IMR-90 (cell line): ENCODE results near the gene DICER1. TPM values are rescaled to one million over a fixed set of nuclear protein-coding genes. Genes with fewer than 3 reads are reported as not detected.

Source experiments
- ATAC-seq: fragments of 200-7000 bp; cut with Tn5 transposase; 2 replicates; pipeline ENCODE4 v1.9.1; 2020; ENCODE audit warnings: low read depth, mild to moderate bottlenecking, moderate library complexity
- BruUV-seq: library from RNA; stranded (reverse); fragments of 400-500 nt; replicated peaks from 2 replicates; lab custom pipeline; 2021; lab: Mats Ljungman, UMichigan
- CTCF ChIA-PET: fragments of 300-600 bp; formaldehyde crosslinking; extraction: SDS; loops from one replicate; lab custom pipeline; 2021; ENCODE audit warnings: antibody characterized with exemption; lab: Yijun Ruan, JAX
- POLR2A ChIA-PET: fragments of 300-600 bp; sonication (Branson Sonifier 250); formaldehyde crosslinking; loops from one replicate; lab custom pipeline; 2022; ENCODE audit warnings: antibody characterized with exemption; ENCODE audit not compliant: unreplicated experiment; lab: Charles Lee
- DNase-seq: peaks from one replicate; pipeline ENCODE4 v3.0.0; 2013
- H2AFZ ChIP-seq: replicated peaks from 2 replicates; pipeline ENCODE3; 2013; ENCODE audit warnings: low read length, mild to moderate bottlenecking; ENCODE audit not compliant: poor library complexity
- H2AK5ac ChIP-seq: 2 replicates; pipeline ENCODE4 v1.6.1; 2013; ENCODE audit warnings: low read depth, low read length, inconsistent platforms
- H2AK9ac ChIP-seq: replicated peaks from 2 replicates; pipeline ENCODE3; 2013; ENCODE audit warnings: mild to moderate bottlenecking, low read depth, low read length, moderate library complexity; ENCODE audit not compliant: poor library complexity
- H2BK120ac ChIP-seq: 2 replicates; pipeline ENCODE4 v1.6.1; 2013; ENCODE audit warnings: low read depth, low read length, inconsistent platforms
- H2BK15ac ChIP-seq: 3 replicates; pipeline ENCODE4 v1.6.1; 2013; ENCODE audit warnings: low read depth, low read length, inconsistent platforms
- H2BK20ac ChIP-seq: 2 replicates; pipeline ENCODE4 v1.6.1; 2013; ENCODE audit warnings: low read depth, mild to moderate bottlenecking, inconsistent platforms, low read length, moderate library complexity
- H2BK5ac ChIP-seq: 2 replicates; pipeline ENCODE4 v1.6.1; 2013; ENCODE audit warnings: mild to moderate bottlenecking, low read depth, low read length, inconsistent platforms; ENCODE audit not compliant: poor library complexity, severe bottlenecking
- H3K14ac ChIP-seq: replicated peaks from 2 replicates; pipeline ENCODE4 v1.6.1; 2013; ENCODE audit warnings: low read depth, low read length, inconsistent platforms
- H3K18ac ChIP-seq: 2 replicates; pipeline ENCODE4 v1.6.1; 2013; ENCODE audit warnings: low read depth, low read length, control low read depth
- H3K23ac ChIP-seq: 2 replicates; pipeline ENCODE4 v1.6.1; 2013; ENCODE audit warnings: low read depth, low read length, inconsistent platforms
- H3K27ac ChIP-seq: 2 replicates; pipeline ENCODE4 v1.5.1; 2013; ENCODE audit warnings: mild to moderate bottlenecking, control low read depth, low read length; ENCODE audit not compliant: insufficient read depth
- H3K27me3 ChIP-seq: 2 replicates; pipeline ENCODE4 v1.6.1; 2013; ENCODE audit warnings: low read length; ENCODE audit not compliant: control insufficient read depth, insufficient read depth
- H3K36me3 ChIP-seq: 2 replicates; pipeline ENCODE4 v1.6.1; 2013; ENCODE audit warnings: low read length, mixed read lengths; ENCODE audit not compliant: control insufficient read depth, insufficient read depth
- H3K4ac ChIP-seq: 2 replicates; pipeline ENCODE4 v1.6.1; 2013; ENCODE audit warnings: low read depth, low read length, inconsistent platforms
- H3K4me1 ChIP-seq: 2 replicates; pipeline ENCODE4 v1.6.1; 2013; ENCODE audit warnings: low read length, mixed read lengths; ENCODE audit not compliant: control insufficient read depth, insufficient read depth
- H3K4me2 ChIP-seq: 2 replicates; pipeline ENCODE4 v1.6.1; 2013; ENCODE audit warnings: low read depth, mild to moderate bottlenecking, control low read depth, low read length, moderate library complexity
- H3K4me3 ChIP-seq: 2 replicates; pipeline ENCODE4 v1.5.1; 2013; ENCODE audit warnings: low read depth, mild to moderate bottlenecking, control low read depth, low read length, moderate library complexity; ENCODE audit not compliant: insufficient read depth
- H3K56ac ChIP-seq: 2 replicates; pipeline ENCODE4 v1.6.1; 2013; ENCODE audit warnings: low read length, inconsistent platforms; ENCODE audit not compliant: insufficient read depth; ENCODE audit errors: extremely low read depth
- H3K79me1 ChIP-seq, 2 experiments: 2 replicates each; pipeline ENCODE4 v1.6.1; 2013; ENCODE audit warnings: low read length in 2 of 2, inconsistent platforms in 1 of 2, low read depth in 1 of 2
- H3K9ac ChIP-seq: 2 replicates; pipeline ENCODE4 v1.6.1; 2013; ENCODE audit warnings: low read depth, low read length, control low read depth
- H3K9me1 ChIP-seq: 2 replicates; pipeline ENCODE4 v1.6.1; 2013; ENCODE audit warnings: low read length, inconsistent platforms; ENCODE audit not compliant: insufficient read depth
- H3K9me3 ChIP-seq: 2 replicates; pipeline ENCODE4 v1.6.1; 2013; ENCODE audit warnings: low read length; ENCODE audit not compliant: control insufficient read depth, insufficient read depth
- H4K20me1 ChIP-seq: 2 replicates; pipeline ENCODE4 v1.6.1; 2013; ENCODE audit warnings: low read length, inconsistent platforms; ENCODE audit not compliant: insufficient read depth
- H4K5ac ChIP-seq: 2 replicates; pipeline ENCODE4 v1.6.1; 2013; ENCODE audit warnings: mild to moderate bottlenecking, low read depth, low read length, control low read depth
- H4K8ac ChIP-seq, 2 experiments: 2 replicates each; pipeline ENCODE4 v1.6.1; 2013; ENCODE audit warnings: low read depth in 2 of 2, low read length in 2 of 2, control low read depth in 1 of 2, inconsistent platforms in 1 of 2
- H4K91ac ChIP-seq: 2 replicates; pipeline ENCODE4 v1.6.1; 2013; ENCODE audit warnings: low read depth, low read length, inconsistent platforms; ENCODE audit not compliant: insufficient read depth
- BHLHE40 ChIP-seq: fragments of 150-350 bp; IDR thresholded peaks from 2 replicates; pipeline ENCODE4 v1.6.1; 2016; ENCODE audit warnings: mild to moderate bottlenecking, low read depth, low read length
- CEBPB ChIP-seq: IDR thresholded peaks from 2 replicates; pipeline ENCODE4 v1.6.1; 2012; ENCODE audit warnings: low read depth, low read length, improper control_type of control experiment
- CHD1 ChIP-seq: IDR thresholded peaks from 2 replicates; pipeline ENCODE4 v1.6.1; 2012; ENCODE audit warnings: low read depth, low read length, improper control_type of control experiment
- CTCF ChIP-seq: conservative IDR thresholded peaks from 2 replicates; pipeline ENCODE4 v1.5.1; 2012; ENCODE audit warnings: mild to moderate bottlenecking, low read depth, low read length, improper control_type of control experiment
- ELK1 ChIP-seq: fragments of 150-350 bp; IDR thresholded peaks from 2 replicates; pipeline ENCODE4 v1.6.1; 2016; ENCODE audit warnings: low read depth, mild to moderate bottlenecking, low read length, moderate library complexity, borderline replicate concordance
- FOS ChIP-seq: fragments of 150-350 bp; IDR thresholded peaks from 2 replicates; pipeline ENCODE4 v1.6.1; 2016; ENCODE audit warnings: low read depth, low read length
- MAFK ChIP-seq: IDR thresholded peaks from 2 replicates; pipeline ENCODE4 v1.6.1; 2012; ENCODE audit warnings: low read depth, low read length, improper control_type of control experiment
- MAZ ChIP-seq: IDR thresholded peaks from 2 replicates; pipeline ENCODE4 v1.6.1; 2012; ENCODE audit warnings: low read depth, mild to moderate bottlenecking, low read length, improper control_type of control experiment, moderate library complexity, borderline replicate concordance
- MXI1 ChIP-seq: IDR thresholded peaks from 2 replicates; pipeline ENCODE4 v1.6.1; 2012; ENCODE audit warnings: low read depth, mild to moderate bottlenecking, low read length, moderate library complexity, borderline replicate concordance
- NFE2L2 ChIP-seq: fragments of 150-350 bp; IDR thresholded peaks from 2 replicates; pipeline ENCODE4 v1.6.1; 2016; ENCODE audit warnings: low read depth, mild to moderate bottlenecking, low read length
- POLR2A ChIP-seq: IDR thresholded peaks from 2 replicates; pipeline ENCODE4 v1.6.1; 2012; ENCODE audit warnings: mild to moderate bottlenecking, low read depth, low read length
- RAD21 ChIP-seq: IDR thresholded peaks from 2 replicates; pipeline ENCODE4 v1.6.1; 2012; ENCODE audit warnings: low read length, improper control_type of control experiment
- RCOR1 ChIP-seq: IDR thresholded peaks from 2 replicates; pipeline ENCODE4 v1.6.1; 2012; ENCODE audit warnings: mild to moderate bottlenecking, low read length, improper control_type of control experiment; ENCODE audit not compliant: insufficient replicate concordance
- RFX5 ChIP-seq: IDR thresholded peaks from 2 replicates; pipeline ENCODE4 v1.8.0; 2012; ENCODE audit warnings: low read depth, mild to moderate bottlenecking, low read length, moderate library complexity
- SMC3 ChIP-seq: fragments of 150-350 bp; IDR thresholded peaks from 2 replicates; pipeline ENCODE4 v1.6.1; 2016; ENCODE audit warnings: low read depth, mild to moderate bottlenecking, antibody characterized with exemption, low read length, moderate library complexity
- USF2 ChIP-seq: fragments of 150-350 bp; IDR thresholded peaks from 2 replicates; pipeline ENCODE4 v1.6.1; 2017; ENCODE audit warnings: mild to moderate bottlenecking, antibody characterized with exemption, low read length, low read depth
- WGBS, 2 experiments: methylation state at CpG; one replicate each; pipeline versions ENCODE4 v1.1.5 to v1.1.7; 2013; ENCODE audit warnings: missing lambda C conversion rate in 2 of 2; ENCODE audit not compliant: insufficient read length in 1 of 2; ENCODE audit errors: extremely low coverage in 2 of 2; 5-methylcytosine and 5-hydroxymethylcytosine counted together
- dilution Hi-C: fragments of 300-500 bp; cut with HindIII; formaldehyde crosslinking; loops from one replicate; pipeline ENCODE4 v1.14.3; 2018; ENCODE audit warnings: low sequenced_read_pairs; ENCODE audit not compliant: unreplicated experiment
- in situ Hi-C: fragments of 300-500 bp; cut with MboI; formaldehyde crosslinking; loops from 3 replicates; pipeline ENCODE4 v1.14.3; 2019; ENCODE audit warnings: low sequenced_read_pairs, inconsistent platforms, mixed read lengths
- intact Hi-C: fragments of 100-400 bp; cut with micrococcal nuclease; formaldehyde crosslinking; loops from 2 replicates; pipeline ENCODE4 v1.10.0; 2022
- polyA plus RNA-seq, 3 experiments: library from polyadenylated mRNA; depleted of rRNA; stranded (reverse); fragments of >200 nt; gene quantifications; 2 replicates each; pipeline ENCODE4 v1.2.3, GENCODE V29; 2012; ENCODE audit warnings: low replicate concordance in 1 of 3
- total RNA-seq: library from RNA; depleted of rRNA; stranded (reverse); fragments of >200 nt; gene quantifications from 2 replicates; pipeline ENCODE4 v1.2.3, GENCODE V29; 2012

DICER1 gene
- total and polyA plus RNA-seq, 2 of the 4 experiments (the other 2 are of a cell fraction) = 9.7 to 49.5 TPM

- Histone ChIP-seq H3K56ac (no peak overlapping the region), H2AK9ac (no peak overlapping the region), H4K8ac (no peak overlapping the region), H3K23ac (no peak overlapping the region), H4K91ac (no peak overlapping the region), H2BK20ac (no peak overlapping the region), H2AFZ (no peak overlapping the region), H3K27ac (no peak overlapping the region), H3K9ac (no peak overlapping the region), H3K14ac (no peak overlapping the region), H3K4me3 (no peak overlapping the region), H2BK5ac (no peak overlapping the region), H3K36me3 (no peaks in the 10 kb centered on the region), H2BK120ac (no peak overlapping the region), H2AK5ac (no peak overlapping the region), H3K27me3 (no peaks in the 10 kb centered on the region; the same call in 1 of the 2 replicates), H3K9me1 (no peaks in the 10 kb centered on the region), H3K9me3 (no peaks in the 10 kb centered on the region), H4K20me1 (no peaks in the 10 kb centered on the region), H3K4ac (no peak overlapping the region), H2BK15ac (no peak overlapping the region), H3K4me2 (no peak overlapping the region), H3K4me1 (peaks cover 21% of the 10 kb centered on the region), H3K79me1 (no peaks in the 10 kb centered on the region), H3K18ac (no peak overlapping the region), H4K5ac (no peak overlapping the region)
- TF ChIP-seq RAD21 = no peak
- no peak for TF ChIP-seq POLR2A
- TF ChIP-seq CTCF = no peak
- TF ChIP-seq ELK1 = no peak
- no peak for TF ChIP-seq BHLHE40
- no peak for TF ChIP-seq USF2
- TF ChIP-seq MAZ = no peak
- no peak for TF ChIP-seq CEBPB
- TF ChIP-seq CHD1 = no peak
- no peak for TF ChIP-seq RFX5
- TF ChIP-seq SMC3 = no peak
- TF ChIP-seq MXI1 = no peak
- no peak for TF ChIP-seq NFE2L2
- no peak for TF ChIP-seq RCOR1
- no peak for TF ChIP-seq FOS
- no peak for TF ChIP-seq MAFK
- 56% methylated on average over 1 of the region's 6 CpGs; no CpG with 5 or more reads in 1 of the 2 experiments for WGBS, 2 experiments
- CTCF ChIA-PET = no interaction called here
- no peak for ATAC-seq
- POLR2A ChIA-PET = no interaction called here
- dilution Hi-C loops = no loop called here
- DNase-seq = no peak
- in situ Hi-C loops = no loop called here
- no TSS peak for BruUV-seq
- intact Hi-C loops = no loop called here
Observed at GRCh38 chr14:95043314-95043713, 114.0 kb downstream of the DICER1 start.
